CD4-positive, alpha-beta T cell treated with Interleukin-15 for 4 hours (primary cell): ENCODE data around the gene PLXNA4.

Source experiments
- DNase-seq: peaks from one replicate; pipeline ENCODE4 v3.0.0-alpha.2; 2020; ENCODE audit warnings: low spot score

Gene PLXNA4

DNA sequence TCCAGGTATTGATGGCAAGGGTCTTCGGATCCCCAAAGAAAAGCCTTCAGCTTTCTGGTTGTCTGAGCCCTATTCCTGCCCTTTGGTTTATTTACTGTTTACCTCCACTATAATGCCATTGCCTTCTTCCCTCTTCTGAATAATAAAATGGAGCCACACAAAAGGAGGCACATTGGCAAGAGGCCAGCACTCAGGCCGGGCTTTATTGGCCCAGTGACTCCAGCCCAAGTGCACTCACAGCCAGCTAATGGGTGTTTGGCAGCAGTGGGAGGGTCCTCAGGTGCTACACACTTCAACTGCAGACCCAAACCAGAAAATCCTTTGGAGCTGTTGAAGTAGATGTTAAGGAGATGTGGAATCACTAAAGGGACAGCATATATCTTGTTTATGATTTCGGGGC is 336.0 kb downstream of the PLXNA4 start:
- no peak for DNase-seq

DNA sequence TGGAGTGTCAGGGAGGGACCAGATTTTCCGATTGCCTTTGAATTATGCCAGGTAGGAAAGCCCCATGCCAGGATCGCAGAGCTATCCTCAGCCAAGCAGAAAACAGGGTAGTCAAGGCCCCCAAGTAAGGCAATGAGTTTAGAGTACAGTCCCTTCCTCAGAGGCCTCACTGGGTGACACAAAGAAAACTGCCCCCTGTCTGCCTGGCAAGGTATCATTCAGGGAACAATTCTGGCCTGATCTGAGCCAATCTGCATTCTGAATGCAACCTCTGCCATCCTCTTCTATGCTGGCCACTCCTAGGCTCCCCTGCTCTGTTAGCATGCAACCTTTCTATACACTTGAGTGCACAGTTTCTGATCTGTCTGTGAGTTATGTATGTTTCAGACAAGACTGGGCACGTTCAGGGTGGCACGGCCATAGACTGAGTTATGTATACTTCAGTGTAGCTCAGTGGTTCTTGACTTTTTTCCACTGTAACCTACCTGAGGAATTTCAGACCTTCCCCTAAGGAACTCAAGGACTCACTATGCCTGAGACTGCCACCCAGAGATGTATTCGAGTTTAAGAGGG is 336.8 kb downstream of the PLXNA4 start:
- DNase-seq: no peak

DNA sequence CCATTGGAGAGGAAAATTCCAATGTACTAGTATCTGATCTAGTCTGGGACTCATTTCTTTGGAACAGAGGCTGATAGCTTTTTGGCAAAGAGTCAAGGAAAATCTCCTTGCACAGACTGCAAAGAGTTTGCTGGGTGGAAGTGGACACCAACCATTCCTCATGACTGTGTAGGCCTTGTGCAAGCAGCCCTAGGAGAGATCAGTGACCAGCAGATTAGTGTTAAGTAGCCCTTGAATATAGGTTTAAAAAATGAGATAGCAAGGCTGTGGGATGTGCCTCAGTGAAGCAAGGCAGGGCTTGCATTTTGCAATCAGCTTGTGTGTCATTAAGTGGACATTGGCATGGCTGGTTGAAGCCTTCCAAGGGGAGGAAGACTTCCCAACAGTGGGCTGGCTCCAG is 341.6 kb downstream of the PLXNA4 start:
- no peak for DNase-seq

DNA sequence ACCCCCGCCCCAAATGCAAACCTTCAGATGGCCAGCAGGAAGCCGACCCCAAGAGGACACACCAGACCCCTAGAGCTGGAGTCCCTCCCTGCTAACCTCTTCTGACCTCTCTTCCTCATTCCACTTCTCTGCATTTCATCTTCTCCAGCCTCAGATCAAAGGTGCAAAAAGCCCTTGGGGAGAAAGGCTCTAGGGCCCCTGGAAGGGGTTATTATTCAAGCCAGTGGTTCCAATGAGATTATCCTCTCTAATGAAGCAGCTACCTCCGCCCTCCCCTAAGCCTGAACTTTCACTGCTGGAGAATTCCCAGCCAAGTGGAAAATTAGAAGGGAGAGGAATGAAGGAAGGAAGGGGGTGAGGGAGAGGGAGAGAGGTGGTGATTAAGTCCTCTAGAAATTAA is 343.9 kb downstream of the PLXNA4 start:
- no peak for DNase-seq

DNA sequence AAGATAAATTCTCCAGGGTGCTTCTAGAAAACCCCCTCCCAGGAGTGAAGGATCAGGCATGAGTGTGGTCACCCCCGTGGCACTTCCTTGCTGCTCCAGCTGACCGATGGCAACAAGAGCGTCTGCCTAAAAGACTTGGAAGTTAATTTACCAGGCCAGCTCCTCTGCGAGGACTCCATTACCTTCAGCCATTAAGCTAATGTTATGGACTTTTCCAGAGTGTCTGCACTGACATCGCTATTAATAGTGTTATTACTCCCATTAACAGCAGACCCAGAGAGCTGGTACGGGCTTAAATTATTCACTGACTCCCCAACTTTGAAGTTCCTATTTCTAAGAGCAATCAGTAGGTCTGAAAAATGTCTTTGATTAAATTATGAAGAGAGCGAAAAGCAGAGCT is 345.8 kb downstream of the PLXNA4 start:
- no peak for DNase-seq

DNA sequence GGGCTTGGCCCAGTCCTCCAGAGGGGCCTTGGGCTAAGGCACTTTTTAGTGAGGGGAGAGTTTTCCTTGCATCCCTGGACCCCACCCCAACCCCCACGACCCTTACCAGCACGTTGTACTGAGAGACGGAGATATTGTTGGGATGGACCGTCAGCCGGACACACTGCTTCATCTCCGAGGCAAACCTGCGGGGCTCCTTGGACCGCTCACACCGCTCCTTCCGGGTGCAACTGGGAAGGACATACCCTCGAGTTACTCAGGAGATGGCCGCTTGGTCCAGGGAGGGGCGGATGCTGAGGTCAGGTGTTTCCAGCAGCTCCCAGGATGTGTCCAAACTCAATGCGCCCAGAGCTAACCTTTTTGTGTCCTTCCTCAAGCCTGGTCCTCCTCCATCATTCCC is 348.0 kb downstream of the PLXNA4 start:
- DNase-seq: no peak

DNA sequence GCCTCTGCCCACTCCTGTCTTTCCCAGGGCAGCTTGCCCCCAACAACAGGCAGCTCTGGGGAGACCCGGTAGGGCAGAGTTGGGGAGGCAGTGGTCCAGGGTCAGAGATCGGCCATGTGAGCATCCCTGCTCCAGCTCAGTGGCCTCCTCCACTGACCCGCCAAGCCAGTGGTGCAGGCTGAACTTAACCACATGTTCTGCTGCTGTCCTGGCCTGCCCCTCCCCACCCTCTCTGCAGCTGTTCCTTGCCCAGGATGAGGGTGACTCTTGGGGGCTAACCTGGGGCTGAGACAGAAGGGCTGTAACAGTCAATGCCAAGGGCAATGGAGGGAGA is 349.3 kb downstream of the PLXNA4 start:
- no peak for DNase-seq

DNA sequence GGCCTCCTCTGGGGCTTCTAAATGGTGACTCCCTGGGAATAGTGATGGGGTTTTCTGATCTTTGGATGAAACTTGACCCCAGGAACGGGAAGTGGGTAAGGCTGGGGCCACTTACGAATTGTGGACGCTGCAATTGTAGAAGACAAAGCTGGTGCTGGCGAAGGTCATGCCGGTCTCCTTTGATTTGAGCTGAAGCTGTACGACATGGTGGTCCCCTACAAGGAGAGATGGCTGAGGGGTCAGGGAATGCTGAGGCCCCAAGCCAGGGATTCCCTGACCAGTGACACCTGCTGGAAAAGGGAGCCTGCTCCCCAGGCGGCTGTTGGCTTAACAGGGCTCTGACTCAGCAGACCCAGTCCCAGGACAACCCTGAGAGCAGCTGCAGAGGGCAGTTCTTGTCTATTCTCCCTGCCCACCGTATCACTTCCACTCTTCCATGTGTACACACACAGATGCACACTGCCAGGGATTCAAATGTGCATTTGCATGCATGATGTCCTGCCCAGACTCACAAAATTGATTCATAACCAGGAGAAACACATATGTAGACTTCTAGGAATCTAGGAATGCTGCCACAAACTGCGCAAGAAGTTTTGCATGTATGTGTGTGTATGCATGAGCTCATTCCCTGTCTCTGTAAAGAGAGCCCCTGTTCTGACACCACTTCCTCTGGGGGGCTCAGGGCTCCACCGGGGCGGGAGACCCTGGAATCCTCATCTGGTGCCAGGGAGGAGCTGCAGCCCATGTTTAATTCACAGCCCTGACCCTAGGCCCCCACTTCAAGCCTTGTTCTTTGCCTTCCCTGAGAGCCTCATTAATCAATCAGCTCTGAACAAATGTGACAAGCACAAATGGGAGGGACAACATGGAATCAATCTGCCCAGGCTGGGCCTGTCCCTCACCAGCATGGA is 350.0 kb downstream of the PLXNA4 start:
- DNase-seq: no peak

DNA sequence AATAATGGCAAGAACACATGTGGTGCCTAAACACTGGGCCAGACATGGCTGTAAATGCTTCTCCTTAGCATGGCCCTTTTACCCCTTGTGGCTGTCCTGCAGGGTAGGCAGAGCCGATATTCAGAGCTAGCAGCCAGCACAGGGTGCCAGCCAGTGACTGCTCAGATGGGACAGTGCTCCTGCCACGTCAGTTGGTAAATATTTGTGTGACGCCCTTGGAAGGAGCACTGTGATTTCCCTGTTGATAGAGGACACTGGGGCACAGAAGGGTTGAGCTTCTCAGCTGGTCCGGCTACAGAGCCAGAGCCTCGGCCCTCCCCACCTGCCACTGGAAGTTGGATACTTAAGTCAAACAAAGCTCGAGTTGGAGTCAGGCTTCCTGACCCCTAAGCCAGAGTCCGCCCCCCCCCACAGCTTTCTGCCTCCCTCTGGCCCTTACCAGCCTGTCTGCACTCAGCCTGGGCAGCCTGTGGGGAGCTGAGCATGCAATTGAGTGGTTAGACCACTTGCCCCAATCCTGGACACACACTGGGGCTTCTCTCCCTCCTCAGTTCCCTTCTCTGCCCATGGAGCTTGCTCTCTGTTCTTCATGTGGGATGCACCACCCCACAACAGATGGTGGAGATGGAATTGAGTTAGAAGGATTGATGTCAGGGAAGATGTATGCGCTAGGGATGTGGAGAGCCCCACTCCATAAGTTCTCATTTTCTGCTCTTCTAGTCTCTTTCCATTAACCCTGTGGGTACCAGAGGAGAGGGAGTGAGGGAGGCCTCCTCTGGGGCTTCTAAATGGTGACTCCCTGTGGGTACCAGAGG is 350.8 kb downstream of the PLXNA4 start:
- no peak for DNase-seq

DNA sequence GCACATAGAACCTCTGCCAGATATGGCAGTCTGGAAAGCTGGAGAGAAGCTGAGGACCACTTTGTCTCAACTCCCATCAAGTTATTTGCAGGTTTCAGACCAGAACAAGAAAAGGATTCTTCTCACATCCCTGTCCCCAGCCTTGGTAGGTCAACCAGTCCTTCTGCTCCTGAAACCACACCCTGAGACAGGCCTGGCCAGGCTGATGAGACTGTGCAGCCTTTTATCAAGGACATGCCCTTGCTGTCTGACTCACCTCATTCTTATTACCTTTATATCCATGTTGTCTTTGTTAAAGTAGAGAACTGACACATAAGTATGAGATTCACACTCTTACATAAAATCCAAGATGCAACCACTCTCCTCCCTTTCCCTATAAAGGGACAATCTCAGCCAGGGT is 354.9 kb downstream of the PLXNA4 start:
- DNase-seq: no peak

DNA sequence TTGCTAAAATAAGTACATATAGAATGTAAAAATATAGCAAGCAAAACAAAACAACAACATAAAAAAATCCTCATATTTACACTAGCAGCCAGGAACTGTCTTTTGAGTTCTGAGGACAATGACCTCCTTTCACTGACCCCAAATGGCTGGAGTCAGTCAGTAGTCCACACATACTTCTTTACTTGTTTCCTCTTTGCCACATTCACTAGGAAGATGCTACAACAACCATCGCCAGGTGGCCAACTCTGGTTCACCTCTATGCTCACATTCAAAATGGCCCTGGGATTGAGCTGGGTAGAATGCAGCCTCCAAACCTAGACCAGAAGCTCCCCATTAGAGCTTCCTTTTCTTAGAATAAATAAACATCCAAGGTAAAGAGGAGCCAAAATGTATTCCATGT is 356.2 kb downstream of the PLXNA4 start:
- DNase-seq: no peak

DNA sequence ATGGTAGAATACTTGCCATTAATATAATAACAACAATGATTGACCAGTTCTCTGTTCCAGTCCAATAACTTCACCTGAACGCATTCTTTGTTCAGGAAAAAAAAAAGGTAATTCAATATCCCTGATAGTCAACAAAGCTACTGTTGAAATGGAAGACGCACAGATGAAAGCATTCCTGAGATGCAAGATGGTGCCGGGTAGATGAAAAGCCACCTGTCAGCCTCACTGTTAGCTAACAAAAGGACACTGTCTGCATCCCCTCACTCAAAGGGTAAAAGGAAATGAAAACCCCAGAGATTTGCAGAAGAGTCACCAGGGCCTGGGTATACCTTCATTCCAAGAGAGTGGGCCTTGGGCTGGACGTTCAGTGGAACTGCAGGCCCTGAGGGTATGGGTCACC is 357.4 kb downstream of the PLXNA4 start:
- DNase-seq: no peak

DNA sequence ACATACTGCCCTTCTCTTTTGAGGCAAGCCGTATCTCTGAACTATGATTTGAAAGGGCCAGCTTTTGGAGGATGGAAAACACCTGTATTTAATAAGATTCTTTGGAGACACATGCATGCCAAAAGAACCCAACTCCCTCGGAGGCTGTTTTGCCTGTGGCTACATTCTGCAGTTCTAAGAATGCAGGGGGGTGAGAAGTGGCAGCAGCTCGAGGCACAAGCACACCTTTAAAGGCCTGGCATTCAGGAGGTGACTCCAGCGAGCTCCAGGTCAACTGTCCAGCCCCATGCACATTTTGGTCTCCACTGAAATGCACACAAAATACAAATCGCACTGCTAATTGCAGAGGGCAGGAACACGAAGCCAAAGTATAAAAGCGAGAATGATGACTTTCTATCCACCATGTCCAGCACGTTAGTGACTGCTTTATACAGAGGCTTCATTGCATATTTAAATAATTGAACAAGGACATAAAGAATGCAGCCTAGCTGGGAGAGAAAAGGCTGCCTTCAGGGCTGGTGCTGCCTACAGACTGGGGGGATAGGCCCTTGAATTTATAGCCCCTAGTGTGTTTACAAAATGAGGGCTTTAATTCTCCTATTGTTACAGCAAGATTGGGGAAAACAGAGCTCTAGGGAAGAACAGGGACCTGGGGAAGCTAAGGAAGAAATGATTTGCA is 359.3 kb downstream of the PLXNA4 start:
- no peak for DNase-seq

DNA sequence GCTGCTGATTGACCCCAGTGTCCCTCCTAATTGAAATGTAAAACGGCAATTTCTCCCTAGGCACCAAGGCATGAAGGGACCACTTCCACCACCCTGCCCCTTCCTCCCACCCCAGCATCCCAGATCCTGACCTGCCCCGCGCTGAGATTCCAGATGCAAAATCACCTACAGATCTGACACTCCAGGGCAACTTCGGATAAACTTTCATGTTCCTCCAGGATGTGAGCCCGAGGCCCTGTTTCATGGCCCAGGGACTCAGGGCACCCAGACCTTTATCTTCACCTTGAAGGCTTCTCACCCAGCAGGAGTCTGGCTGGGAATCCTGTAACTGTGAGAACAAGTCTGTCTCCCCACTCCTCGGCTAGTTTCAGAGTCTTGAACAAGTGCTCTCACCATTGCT is 361.8 kb downstream of the PLXNA4 start:
- DNase-seq: no peak

DNA sequence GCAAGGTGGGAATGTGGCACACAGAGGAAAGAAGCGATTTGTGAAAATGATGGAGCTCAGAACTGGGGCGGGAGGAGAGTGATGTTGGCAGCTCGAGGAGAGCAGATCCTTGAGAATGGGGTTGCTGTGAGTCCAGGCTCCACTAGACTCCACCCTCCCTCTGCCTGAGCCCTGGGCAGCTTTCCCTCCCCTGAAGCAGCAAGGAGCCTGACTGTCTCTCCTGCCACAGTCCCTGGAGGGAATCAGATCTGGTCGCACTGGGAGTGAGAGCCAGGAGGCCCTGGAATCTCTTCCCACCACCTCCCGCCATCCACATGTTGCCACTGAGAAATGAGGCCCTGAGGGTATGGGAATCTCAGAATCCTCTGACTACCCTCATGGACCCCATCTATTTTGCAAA is 362.7 kb downstream of the PLXNA4 start:
- DNase-seq: no peak

DNA sequence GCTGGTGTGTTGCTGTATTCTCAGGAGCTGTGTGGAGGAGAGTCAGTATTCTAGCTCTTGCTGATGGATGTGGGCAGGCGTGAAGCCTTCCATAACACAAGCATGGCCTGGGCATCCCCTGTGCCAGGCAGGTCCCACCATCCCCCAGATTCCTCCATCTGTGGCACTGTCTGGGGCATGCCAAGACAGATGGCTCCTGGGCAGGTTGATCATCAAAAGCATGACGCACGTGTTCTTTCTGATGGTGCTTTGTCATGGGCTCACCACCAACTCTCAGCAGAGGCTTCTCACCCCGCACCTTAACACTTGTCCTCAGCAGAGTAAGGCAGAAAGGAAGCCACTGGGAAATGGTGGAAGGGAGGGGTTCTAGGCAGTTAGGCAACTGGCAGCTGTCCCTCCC is 364.3 kb downstream of the PLXNA4 start:
- no peak for DNase-seq

DNA sequence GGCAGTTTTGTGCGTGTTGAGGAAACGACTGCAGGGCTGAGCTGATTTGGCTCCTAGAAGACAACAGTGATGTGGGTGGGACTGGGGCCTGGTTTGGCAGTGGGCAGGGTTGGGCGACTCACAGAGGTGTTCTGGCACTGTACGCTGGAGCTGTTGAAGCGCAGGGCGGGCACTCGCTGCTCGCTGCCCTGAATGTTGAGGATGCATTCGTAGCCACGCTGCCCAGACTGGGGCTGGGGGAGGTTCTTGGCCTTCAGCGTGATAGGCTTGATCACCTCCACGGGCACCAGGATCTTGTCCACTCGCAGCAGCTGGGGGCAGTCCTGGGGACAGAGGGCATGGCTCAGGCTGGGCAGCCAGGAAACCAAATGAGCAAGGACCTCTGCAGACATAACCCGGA is 365.4 kb downstream of the PLXNA4 start:
- DNase-seq: no peak

DNA sequence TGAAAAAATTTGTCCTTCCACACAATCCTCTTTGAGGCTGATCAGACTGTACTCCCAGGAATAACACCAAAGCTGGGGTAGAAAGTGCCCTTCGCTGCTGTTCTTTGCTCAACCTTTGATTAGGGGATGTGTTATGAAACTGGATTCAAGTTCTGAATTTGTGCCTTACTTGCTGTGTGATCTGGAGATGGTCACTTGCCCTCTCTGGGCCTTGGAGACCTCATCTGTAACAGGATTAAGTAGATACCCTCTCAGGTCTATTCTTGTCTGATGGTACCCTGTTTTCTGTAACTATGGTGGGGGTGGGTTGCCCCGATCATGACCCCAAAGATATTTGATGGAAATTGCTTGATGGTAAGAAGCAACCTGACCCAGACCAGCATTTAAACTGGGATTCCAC is 368.5 kb downstream of the PLXNA4 start:
- no peak for DNase-seq

DNA sequence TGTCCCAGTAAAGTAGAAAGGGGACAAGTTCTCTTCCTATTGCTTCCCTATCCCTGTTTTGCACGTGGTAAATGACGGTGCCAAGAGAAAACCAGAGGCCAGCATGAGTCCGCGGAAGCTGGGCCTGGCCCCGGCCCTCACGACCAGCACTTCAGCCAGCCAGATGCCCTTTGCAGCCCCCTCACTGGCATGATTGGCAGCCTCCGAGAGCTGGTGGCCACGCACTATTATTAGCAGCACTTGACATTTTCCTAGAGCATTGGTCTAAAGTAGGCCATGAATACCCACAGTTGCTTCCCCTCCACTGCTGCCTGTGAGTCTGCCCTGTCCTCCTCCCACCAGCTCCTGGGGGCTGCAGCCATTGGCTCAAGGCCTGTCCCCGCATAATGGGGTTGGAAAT is 369.1 kb downstream of the PLXNA4 start:
- DNase-seq: no peak

DNA sequence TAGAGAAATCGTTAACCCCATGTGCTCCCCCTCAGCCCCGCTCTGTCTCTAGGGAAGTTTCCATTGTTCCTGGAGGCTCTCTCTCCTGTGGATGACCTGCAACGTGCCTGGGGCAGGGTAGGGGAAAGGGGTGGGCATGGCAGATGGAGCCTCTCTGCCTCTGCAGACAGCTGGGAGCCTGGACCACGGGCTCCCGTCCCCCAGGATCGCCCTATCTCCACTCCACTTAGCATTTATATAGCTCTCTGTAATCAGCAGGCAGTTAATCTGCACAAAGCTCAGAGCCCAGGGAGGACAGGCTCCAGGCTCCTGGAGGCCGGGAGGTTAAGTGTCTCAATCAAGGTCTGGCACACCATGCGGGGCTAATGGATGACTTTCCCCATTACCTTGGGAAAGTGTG is 369.7 kb downstream of the PLXNA4 start:
- no peak for DNase-seq

DNA sequence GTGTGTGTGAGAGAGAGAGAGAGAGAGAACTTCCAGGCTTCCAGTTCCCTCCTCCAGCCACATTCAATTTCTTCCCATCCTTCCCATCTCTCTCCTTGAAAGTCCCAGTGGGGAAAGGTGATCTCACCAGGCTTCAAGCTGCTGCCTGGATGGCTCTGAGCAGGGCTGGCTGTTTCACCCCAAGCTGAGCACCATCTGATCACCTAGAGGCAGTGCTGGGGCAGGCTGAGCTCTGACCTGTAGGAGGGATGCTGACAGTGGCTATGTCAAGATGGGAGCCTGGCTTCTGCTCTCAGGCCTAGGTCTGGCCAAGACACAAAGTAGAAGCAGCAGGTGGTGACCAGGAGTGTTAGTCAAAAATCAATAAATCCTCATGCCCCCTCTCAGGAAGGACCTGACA is 370.8 kb downstream of the PLXNA4 start:
- DNase-seq: no peak

DNA sequence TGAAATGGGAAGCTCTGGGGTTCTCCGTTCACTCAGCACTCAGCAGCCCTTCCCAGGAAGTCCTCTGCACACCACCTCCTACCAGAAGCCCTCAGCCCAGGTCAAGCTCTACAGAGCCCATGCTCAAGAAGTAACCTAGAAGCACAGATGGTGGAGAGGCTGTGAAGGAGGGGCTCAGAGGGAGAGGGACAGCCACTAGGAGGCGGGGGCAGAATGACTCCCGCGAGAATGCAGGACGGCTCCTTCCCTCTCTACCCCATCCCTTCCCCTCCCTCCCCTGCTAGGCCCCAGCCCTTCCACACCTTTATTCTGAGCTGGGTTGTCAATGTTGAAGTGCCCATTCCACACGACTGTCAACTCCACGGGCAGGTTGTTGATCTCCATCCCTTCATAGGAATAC is 373.2 kb downstream of the PLXNA4 start:
- DNase-seq: no peak

DNA sequence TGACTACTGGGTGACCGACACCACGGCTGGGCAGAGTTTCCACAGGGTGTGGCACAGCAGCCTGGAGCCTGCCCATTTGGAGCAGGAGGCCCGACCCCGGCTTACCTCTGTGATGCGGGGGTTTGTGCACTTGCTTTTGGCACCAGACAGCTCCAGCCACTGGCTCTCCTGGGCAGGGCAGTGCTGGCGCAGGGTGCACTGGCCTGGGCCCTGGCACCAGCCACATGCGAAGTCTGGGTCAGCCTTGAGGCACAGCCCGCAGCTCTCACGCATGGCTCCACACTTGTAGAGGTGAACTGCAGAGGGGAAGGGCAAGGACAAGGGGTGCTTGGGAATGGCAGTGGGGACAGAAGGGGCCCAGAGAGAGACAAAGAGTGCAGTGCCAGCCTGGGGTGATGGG is 373.7 kb downstream of the PLXNA4 start:
- no peak for DNase-seq
